HG03342 (cell line): ENCODE data around the gene MC2R.

Experiments
- ATAC-seq: cut with Tn5 transposase; IDR thresholded peaks from one replicate; pipeline ENCODE4 v1.9.1; 2021; ENCODE audit warnings: mild to moderate bottlenecking, moderate library complexity; ENCODE audit not compliant: unreplicated experiment

MC2R gene

GRCh38 chr18:13915391-13915790 is at the start of gene MC2R:
MC2R (minus strand) TSS chr18:13915536; CDS start chr18:13885518, 30,018 bp downstream.
- ATAC-seq: no peak

DNA sequence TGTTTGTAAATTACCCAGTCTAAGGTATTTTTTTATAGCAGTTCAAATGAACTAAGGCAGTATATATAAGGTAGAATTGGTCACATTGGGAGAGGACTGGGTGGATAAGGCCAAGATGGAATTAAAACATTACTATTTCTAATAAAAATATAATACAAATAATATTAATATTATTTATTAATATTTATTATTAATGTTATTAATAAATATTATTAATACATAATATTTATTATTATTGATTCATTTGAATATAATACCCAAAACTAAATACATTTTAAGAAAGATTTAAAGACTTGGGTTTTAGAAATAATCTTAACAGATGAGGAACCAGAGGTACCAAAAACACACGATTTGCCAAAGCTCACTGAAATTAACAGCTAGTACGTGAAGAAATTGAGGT is 30.5 kb upstream of the MC2R start:
- no peak for ATAC-seq

GRCh38 chr18:13943338-13943737 is 28.0 kb upstream of the MC2R start:
- no peak for ATAC-seq

DNA sequence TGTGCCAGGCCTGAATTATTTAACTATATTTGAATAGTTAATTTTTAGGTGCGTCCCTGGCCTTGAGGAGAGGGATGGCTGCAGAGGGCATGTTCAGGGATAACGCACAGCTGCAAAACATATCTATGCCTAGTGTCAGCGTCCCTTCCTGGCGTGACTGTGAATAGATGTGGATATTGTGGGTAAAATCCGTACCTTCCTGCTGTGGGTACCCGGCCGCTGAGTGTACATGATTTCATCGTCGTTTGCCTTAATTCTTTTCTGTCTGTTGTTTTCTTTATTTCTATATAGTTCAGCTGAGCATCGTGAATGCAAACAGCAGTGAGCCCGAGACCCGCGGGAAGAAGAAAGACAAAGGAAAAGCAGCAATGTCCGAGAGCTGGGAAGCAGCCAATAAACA is 25.0 kb upstream of the MC2R start:
- no peak for ATAC-seq

DNA sequence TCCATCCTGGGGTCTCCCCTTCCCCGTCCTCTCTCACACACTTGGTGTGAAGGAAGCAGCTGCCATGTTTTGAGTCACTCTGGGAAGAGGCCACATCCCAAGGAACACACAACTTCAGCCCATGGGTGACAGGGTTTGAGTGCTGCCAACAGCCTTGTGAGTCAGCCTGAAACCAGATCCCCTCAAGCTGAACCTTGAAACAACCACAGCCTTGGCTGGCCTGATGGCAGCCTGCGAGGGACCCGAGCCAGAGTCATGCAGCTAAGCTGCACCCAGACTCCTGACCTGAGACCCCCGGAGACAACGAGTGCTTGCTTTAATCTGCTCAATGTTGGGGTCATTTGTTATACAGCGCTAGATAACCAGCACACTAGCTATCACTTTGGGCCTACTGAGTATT is 19.3 kb upstream of the MC2R start:
- ATAC-seq: no peak

DNA sequence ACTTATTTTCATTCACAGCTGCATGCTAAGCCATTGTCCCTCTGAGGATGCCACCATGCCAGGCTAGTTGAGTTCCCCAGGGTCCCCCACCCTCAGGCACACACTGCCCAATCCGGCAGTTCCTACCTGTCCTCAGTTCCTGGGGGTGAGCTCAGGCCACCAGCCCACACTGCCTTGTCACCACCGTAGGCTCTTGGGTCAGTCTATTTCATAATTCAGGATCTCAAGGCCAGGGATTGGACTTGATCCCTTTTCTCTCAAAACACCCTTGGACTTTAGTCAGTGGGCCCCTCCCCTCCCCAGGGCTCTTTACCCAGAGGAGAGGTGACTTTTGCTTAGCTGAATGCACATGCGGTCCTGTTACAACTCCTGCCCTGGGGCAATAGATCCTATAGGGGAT is 18.7 kb upstream of the MC2R start:
- no peak for ATAC-seq

DNA sequence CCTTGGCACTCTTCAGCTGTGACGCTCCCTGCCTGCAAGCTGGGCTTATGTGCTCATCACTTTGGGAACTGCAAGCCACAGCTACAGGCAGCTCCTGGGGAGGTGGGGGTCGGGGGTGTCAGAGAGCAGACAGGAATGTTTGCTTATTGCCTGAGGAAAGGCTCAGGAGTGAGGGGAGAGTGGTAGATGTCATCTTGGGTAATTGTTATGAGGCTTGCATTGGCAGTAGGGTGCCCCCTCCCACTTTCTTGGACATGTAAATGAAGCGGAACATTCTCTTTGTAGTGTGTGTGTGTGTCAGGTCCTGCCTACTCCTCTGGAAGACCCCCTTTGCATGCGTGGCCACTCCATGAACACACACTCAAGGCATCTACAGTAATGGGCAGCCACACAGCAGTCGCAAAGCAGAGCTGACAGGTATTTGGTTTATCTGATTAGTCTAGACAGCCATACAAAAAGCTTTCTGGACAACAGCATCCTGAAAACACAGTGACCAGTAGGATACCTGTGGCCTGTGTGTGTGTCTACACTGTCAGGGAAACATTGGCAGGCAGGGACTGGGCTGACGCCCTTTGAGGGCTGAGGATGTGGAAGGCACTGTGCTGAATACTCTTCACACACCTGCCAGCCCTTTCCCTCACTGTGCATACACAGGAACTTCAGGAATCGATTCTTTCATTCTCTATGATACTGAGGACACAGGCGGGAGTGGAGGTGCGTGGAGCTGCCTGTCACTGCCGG is 17.1 kb upstream of the MC2R start:
- no peak for ATAC-seq

- ATAC-seq: no peak
Observed at GRCh38 chr18:13930964-13931363, 15.6 kb upstream of the MC2R start.

- ATAC-seq: no peak
Observed at GRCh38 chr18:13923221-13923620, 7.9 kb upstream of the MC2R start.

GRCh38 chr18:13918898-13919297 is 3.6 kb upstream of the MC2R start:
- ATAC-seq: no peak

DNA sequence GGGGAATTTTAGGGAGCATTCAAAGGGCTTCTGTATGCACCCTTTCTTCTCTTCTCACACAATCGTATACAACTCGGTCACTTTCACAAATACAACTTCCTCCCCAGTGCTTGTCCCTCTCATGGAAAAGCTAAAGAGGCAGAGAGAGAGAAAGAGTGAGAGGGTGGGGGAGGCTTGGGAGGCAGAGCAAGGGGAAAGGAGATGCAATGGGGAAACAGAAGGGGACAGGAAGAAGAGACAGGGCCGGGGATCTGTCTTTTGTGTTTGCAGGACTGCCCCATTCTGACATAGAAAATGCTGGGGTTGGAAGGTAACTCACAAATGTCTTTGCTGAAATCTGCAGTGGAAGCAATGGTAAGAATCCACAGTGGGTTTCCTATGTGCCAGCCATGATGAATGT is 2.1 kb upstream of the MC2R start:
- ATAC-seq: no peak

GRCh38 chr18:13916559-13916958 is 1.2 kb upstream of the MC2R start:
- no peak for ATAC-seq

- no peak for ATAC-seq
Observed at GRCh38 chr18:13915995-13916431, 677 bp upstream of the MC2R start.

DNA sequence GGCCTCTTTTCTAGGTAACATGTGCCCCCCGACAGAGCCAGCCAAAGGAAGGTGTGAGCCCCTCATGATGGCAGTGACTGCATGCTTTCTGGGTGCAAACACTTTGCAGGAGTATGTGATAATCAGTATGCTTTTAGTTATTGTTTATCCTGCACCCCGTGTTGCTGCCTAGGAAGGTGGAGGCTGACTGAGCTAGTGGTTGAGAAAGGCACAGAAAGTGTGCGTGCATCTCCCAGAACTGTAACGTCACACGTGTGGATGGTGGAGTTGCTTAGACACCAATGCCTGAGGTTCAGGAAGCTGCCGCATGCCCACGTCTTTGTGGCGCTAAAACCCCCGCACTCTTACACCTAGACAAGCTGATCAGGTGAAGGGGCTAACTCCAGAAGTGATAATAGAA is 580 bp downstream of the MC2R start:
- no peak for ATAC-seq

GRCh38 chr18:13914170-13914569 is 1.2 kb downstream of the MC2R start:
- no peak for ATAC-seq

DNA sequence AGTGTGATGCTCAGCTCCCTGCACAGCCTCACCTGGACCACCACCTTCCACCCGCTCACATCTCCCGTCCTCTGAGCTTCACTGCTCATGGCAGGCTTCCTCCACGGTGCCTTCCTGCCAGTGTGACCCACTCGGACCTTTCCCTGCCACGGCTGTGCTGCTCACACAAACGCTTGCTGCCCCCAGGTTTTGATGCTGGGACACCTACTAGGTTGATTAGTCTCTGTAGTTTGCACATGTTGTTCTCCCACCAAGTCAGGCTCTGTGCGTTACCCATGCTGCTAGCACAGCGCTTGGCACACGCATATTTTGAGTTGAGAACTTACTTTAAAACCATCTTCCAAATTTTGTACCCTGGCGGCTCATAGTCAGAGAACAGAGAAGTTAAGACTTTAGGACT is 2.1 kb downstream of the MC2R start:
- ATAC-seq: no peak

- ATAC-seq: no peak
Observed at GRCh38 chr18:13912601-13913000, 2.7 kb downstream of the MC2R start.

GRCh38 chr18:13910986-13911385 is 4.3 kb downstream of the MC2R start:
- no peak for ATAC-seq

DNA sequence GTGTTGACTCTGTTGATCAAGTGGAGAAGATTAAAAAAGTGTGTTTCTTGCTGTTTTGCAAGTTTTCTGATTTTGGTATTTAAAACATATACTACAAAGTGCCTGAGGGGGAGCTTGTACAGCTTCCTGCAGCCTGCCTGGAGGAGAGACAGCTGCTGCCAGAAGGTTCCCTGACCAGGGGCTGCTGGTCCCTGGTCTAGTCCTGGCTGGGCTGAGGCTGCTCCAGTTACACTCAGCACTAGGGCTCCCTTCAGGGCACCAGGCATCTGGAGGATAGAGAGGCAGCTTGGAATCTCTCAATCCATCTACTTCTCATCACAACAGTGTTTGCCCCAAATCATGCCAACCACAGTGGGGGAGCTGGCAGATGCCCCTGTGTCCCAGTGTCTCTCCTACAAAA is 4.8 kb downstream of the MC2R start:
- no peak for ATAC-seq

DNA sequence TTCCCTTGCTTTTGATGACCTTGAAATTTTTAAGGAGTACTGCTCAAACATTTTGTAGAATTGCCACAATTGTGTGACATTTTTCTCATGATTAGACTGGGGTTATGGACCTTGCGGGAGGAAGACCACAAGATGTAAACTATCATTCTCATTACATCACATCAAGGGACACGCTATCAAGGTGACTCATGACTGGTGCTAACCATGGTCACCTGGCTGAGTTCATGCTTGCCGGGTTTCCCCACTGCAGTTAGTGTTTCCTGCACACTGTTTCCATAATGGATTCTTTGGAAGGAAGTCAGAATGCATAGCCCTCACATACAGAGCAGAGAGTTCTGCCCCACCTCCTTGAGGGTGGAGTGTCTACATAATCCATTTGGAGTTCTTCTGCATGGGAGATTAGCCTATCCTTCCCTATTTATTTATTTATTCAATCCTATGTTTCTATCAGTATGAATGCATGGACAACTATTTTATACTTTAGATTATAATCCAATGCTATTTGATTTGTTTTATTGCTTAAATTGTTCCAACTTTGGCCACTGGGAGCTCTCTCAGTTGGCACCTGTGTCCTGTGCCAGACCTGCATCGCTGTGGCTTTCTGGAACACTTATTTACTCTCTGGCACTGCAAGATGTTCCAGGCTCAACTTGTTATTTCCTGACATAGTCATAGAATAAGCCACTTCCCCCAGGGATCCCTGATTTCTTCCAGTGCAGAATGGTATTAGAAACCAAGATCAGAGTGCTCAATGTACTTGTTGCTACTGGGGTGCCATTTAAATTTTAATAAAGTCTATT is 6.0 kb downstream of the MC2R start:
- no peak for ATAC-seq

DNA sequence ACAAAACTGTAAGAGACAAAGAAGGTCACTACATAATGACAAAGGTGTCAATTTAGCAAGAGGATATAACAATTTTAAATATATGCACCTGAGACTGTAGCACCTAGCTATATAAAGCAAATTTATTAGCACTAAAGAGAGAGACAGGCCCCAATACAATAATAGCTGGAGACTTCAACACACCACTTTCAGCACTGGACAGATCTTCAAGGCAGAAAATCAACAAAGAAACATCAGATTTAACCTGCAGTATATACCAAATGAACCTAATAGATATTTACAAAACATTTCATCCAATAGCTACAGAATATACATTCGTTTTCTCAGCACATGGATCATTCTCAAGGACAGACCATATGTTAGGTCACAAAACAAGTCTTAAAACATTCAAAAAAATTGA is 14.7 kb downstream of the MC2R start:
- no peak for ATAC-seq

DNA sequence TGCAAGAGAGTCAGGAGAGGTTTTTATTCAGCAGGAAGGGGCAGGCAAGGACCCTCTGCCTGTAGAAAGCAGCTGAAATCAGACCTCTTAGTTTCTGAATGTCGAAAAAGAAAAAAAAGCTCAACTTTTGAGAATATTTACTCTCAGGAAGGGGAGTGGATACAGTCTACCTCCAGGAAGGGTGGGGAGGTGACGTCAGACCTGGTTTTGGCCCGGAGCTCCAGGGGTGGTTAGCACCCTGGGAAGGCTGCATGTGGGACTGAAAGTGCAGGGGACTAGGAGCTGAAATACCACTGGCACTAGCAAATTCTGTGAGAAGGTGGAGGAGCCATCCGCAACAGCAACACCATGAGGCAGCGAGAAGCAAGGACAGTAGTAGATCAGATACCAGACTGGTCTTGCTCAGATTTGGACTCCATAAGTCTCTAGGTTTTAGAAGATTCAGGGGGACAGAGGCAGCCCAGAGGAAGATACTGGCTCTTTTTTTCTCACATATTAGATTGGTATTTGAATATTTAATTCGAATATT is 19.8 kb downstream of the MC2R start:
- ATAC-seq: no peak
